ENCODE results near the gene ADIPOR2.

GRCh38 chr12:1769809-1770494 lies 79.1 kb downstream of the ADIPOR2 start:
- TF ChIP-seq CTCF (conservative IDR thresholded peaks at IDR 0.05; ENCODE audit: low read depth, low read length) (no peak), EZH2 (IDR thresholded peaks at IDR 0.05; ENCODE audit: low read length, unreplicated experiment) (no peak)

Measured in PC-3 (cell line).